Right lung (tissue), 5 donors: Measurements from ENCODE around the gene POLR2C. TPM values are rescaled to one million over a fixed set of nuclear protein-coding genes. Genes with fewer than 3 reads are reported as not detected.

Source experiments
- DNase-seq, 2 donors: peaks; one replicate each; pipeline ENCODE4 v3.0.0-alpha.2; 2013
- polyA plus RNA-seq, 5 donors: library from polyadenylated mRNA; unstranded; fragments of 120-200 nt; gene quantifications; one replicate each; pipeline versions ENCODE4 v1.2.1 to v1.2.3, GENCODE V29; 2013; ENCODE audit warnings: inconsistent platforms in 1 of 5, low replicate concordance in 1 of 5; ENCODE audit not compliant: insufficient read length in 5 of 5, insufficient read depth in 1 of 5

Gene POLR2C
- polyA plus RNA-seq, 5 donors = 74.4 to 87.6 (median 77.5) TPM

DNA sequence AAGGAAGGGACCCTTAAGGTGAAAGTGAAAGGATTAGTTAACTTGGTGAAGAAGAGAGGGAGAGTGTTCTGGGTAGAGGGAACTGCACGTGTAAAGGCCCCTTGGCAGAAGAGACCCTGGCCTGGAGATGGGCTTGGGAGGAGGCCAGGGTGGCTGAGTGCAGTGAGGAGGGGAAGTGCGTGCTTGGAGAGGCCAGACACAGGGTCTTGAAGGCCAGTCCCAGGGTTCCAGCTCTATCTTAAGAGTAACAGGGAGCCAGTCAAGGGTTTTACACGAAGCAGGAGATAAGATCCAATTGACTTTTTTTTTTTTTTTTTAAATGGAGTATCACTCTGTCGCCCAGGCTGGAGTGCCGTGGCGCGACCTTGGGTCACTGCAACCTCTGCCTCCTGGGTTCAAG, 39.0 kb downstream of the POLR2C start:
- DNase-seq = no peak

DNA sequence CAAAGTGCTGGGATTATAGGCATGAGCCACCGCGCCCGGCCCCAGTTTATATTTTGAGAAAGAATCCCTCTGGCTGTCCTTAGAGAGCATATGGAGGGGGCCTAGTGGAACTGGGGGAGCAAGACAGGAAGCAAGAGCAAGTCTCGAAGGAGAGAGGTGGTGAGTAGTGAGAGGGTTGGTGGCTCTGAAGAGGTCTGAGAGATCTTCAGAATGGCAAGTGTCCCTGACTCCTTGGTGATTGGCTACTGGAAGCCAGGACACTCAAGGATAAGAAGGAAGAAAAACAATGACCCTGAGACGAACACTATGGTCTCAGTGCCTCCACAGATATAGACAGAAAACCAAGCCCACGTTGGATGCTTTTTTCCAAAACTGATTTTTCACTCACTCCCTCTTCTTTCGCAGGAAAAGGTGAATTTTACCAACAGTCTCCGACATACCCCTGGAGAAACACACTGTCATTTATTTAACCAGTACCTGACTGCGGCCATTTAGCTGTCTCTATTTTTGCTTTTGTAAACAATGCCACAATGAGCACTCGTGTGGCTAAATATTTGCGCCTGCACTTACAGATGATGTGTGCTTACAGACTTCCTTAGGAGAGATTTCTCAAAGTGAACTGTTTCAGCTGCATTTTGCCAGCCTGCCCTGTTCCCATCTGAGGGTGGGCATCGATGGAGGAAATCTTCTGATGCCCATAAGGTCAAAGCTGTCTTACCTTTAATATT, 39.7 kb downstream of the POLR2C start:
- no peak for DNase-seq

DNA sequence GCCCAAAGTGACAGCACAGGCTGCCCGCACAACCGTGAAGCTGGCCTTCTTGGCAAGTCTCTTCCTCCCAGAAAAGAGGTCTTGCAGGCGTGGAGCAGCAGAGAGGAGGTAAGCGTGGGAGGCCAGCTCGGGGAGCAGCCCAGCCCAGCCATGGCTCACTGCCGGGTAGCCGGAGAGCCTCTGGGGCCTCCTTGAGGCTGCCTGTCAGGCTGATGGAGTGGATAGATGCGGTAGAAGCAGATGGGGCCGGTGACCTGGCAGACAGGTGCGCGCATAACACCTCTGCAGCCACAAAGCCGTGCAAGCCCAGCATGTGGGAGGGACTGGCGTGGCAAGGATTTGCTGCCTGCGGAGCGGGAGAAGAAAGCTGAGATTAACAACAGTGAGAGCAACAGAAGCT, 40.9 kb downstream of the POLR2C start:
- DNase-seq = no peak

DNA sequence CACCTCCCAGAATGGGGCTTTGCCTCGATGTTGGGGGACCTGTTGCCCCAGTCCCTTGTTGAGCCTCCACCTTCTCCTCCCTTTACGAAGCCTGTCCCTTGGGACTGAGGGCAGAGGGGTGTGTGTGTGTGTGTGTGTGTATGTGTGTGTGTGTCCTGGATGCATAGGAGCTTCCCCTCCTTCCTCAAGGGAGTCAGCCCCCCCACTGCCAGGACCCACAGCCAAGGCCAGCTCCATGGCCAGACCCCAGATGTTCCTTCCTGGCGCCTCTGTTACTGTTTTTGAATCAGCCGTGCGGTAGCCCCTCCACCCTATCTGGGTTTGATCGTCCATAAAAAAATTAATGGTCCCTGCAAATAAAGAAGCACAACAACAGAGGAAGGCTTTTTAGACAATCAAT, 41.5 kb downstream of the POLR2C start:
- no peak for DNase-seq

DNA sequence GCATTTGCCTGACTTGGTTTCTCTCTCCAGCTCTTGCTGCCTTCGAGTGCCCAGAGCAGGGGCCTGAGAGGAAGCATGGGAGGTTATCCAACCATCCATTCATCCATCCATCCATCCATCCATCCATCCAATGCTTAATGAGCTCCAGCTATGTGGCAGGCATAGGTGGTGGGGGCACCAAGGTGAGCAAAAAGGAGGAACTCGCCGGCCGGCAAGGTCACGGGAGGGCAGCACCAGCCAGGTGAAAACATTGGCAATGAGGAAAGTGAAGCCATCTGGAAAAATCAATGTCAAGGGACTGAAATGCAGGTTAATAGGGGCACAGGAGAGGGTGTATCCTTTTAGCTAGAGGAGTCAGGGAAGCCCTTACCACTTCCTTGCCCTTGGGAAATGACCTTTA, 42.0 kb downstream of the POLR2C start:
- no peak for DNase-seq

DNA sequence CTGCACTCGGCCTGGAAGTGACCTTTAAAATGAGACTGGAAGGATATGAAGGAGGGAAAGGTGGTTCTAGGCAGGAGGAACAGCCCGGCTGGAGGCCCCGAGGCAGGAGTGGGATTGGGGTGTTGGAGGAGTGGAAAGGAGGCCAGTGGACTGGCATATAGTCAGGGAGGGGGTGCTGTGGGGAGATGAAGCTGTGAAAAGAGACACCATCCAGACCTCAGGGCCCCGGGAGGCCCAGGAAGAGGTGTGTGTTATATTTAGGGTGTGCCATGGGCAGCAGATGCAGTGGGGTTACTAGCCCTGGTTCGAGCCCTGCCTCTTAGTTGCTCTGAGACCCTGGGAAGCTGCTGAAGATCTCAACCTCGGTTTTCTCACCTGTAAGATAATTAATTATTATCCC, 42.7 kb downstream of the POLR2C start:
- no peak for DNase-seq

DNA sequence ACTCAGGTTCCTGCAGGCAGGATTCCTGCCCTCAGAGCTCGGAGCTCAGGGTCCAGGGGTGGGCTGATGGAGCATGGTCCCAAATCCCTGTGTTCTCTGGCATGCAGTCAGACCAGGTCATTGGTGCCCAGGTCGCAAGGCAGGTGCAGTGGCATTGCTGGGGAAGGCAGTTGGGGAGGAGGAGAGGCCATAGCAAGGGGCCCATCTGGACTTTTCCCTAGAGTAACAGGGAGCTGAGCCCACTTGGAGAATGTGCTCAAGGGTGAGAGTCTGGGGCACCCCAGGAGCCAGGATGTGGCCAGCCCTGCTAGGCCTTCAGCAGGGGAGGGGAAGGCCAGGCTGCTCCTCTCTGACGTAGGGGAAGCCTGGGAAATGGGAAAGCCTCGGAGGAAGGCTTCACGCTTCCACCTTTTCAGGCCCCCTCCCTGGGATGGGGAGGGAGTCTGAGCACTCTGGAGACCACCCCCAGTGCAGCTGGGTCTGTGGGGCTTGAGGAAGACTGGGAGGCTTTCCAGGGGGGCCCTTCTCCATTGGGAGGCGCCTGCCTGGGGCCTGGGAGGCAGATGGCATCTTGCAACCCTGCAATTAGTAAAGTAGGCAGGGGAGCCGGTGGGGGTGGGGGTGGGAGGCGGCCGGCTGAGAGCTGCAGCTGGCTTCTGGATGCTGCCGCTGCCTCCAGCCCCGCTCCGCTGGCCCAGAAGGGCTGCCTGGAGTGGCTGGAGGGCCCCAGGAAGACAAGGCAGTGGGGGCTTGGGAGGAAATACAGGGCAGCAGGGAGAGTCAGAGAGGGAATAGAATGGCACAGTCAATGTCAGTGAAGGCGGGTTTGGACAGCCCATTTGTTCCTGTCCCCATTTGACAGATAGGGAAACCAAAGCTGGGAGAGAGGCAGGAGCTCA, 44.9 kb downstream of the POLR2C start:
- no peak for DNase-seq

DNA sequence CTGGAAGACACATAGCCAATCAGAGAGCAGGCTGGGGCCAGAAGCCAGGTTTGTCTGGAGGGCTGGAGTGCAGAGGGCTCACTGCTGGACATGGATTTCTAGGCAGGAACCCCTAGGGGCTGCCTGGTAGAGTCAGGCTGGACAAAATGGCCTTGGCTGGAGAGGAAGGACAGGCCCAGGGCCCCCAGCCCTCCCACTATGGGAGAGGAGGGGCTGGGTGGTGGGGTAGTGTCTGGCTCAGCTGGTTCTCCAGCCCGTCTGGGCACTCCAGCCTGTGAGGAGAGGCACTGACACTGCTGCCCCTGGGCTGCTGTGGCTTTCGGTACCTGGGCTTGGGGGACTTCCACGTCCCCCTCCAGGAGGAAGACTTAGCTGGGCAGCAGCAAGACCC, 45.6 kb downstream of the POLR2C start:
- no peak for DNase-seq

DNA sequence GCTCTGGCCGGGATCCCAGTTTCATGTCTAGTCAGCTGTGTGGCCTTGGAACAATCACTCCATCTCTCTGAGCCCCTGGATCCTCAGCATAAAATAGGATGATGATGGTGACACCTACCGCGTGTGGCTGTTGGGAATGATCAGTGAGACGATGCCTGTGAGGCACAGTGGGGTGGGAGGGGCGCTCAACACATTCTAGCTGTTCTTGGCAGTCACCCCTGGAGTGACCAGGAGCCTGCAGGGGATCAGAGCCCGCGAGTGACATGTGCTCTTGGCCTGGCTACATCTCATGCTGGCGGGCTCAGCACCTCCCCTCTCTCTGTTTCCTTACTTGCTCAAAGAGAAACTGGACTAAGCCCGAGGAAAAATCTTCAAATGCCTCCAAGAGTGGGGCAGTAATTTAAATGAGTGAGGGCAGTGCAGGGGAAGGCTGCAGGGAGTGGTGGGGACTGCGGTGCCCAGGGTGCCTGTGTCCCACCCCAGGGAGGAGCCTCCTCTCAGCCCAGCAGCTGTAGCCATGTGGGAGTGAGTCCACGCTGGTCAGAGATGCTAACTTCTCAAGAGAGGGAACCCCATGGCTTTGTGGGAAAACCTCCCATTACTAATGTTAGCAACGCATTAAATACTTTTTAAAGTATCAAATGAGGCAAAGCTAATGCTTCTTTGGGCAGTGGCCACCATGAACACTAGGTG, 46.9 kb downstream of the POLR2C start:
- DNase-seq = no peak

DNA sequence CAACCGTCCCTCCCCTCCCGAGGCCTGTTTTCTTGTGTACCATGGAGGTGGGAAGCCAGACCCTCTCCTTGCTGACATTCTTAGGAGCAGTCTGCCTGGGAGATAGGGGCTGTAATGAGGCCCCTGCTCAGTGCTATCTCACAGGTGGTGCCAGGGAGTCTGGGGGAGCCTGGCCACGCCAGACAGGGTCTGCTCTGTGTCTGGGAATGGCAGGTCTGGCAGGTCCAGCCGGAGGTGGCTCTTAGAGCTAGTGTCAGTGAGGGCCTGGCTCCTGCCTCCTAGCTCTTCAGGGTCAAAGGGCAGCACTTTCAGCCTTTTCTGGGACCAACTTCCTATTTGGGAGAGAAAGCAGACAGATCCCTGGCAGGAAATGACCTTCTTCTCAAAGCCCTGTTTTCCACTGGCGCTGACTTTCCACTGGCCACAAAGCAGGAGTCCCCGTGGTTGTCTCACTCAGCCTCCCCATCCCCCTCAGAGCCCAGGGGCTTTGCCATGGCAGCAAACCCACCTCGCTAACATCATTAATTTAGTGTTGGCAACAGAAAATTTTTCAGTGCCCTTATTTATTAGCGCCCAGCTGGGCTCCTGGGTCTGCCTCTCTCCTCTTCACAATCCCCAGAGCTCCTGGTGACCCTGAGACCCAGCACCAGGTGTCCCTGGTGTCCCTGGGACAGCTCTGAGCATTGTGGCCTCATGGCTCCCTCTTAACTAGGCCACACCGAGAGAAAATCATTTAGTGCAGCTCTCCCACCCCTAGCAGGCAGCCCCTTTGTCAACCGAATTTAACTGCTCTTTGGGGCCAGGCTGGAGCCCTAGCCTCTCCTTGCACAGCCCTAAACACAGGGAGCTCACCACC, 47.8 kb downstream of the POLR2C start:
- DNase-seq = no peak

DNA sequence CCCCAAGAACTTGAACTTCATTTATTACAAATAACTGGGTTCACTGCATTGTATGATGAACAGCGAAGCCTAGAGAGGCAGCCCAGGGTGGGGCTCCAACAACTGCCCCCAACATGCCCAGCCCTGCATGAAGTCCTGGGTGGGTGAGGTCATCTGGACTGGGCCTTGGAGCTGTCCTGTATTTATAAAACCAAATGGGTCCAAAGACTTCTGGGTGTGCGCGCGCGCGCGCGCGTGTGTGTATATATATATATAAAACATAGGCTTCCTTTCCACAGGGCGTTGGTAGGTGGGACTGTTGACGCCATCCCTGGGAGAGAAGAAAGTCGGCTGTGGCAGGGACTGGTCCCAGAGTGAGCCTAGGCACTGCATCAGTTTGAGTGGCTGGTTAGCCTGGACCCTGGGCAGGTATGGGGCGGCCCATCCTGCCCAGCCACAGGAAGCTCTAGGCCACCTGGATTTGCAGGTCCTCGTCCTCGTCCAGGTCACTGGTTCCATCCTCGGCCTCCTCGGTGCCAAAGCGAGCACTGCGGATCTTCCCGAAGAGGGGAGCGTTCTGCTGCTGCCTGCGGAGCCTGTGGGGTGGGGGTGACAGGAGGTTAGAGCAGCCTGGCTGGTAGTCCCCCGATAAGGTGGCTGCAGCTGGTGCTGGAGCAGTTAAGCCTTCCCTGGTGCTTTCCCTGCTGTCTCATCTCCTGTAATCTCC, 50.0 kb downstream of the POLR2C start:
- no peak for DNase-seq

DNA sequence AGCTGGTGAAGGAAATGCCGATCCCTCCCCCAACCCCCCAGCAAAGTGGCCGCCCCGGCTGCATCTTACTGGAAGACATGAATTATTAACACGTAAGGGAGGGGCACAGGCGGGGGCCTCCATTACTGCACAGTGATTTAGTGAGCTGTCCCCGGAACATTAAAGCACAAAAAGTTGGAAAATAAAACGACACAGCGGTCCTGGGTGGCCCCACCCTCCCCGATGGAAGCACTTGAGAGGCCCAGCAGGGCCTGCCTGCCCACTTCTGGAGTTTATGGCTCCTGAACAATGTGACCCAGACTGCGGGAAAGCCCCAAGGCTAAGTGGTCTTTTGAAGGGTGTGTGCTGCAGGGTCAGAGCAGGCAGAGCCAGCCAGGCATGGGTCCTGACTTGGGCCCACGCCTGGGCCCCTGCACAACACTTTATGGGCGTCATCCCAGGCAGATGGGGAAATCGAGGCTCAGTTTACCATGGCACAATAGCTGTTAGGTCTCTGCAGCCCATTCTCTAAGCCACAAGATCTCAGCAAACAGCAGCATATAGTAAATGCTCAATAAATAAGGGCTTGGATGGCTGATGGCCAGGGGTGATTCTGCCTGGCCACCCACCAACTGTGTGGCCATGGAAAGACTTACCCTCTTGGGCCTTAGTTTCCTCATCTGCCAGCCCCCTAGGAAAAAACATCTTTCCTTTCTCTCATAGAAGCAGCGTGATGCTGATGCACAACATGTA, 51.1 kb downstream of the POLR2C start:
- DNase-seq = no peak

DNA sequence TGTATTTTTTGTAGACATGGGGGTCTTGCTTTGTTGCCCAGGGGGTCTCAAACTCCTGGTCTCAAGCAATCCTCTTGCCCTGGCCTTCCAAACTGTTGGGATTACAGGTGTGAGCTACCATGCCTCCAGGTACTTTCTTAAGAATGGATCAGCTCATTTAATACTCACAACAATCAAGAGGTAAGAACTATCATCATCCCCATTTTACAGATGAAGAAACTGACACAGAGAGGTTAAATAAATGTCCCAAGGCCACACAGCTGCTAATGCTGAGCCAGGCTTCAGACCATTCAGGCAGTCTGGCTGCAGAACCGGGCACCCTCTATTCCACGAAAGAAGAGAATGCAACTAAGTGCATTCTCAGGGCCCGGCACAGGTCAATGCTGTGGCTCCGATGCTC, 51.9 kb downstream of the POLR2C start:
- no peak for DNase-seq

DNA sequence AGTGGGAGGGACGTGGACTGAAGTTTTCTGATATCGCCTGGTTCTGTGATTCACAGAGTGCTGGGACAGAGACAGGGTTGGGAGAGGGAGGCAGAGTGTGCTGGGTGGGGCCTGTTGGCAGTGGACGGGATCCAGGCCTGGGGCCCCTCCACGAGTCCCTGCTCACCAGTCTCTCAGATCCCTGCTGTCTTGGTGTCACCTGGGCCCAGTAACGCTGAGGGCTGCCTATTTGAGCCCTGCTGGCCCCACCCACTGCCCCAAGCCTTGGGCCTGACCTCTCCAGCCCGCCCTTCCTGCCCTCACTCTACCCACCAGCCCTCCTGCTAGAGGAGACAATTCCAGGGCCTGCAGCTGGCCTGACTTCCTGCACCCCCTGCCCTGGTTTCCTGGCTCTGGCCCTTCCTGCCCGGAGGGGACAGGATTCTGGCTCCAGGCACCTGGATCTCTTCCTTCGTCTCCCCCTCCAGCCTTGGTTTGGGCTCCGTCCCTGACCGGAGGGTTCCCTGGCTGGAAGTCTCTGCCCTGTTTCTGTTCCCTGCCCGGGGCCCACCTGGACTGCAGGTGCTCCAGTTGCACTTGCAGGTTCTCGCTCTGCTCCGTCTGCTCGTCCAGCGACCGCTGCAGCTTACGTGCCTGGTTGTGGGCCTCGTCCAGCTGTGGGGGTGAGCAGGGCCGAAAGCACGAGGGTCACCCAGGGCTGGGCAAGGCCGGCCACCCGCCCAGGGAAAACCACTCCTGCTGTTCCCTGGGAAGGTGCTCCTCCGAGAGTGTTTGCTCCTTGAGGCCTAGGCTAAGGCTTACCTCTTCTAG, 52.5 kb downstream of the POLR2C start:
- no peak for DNase-seq

DNA sequence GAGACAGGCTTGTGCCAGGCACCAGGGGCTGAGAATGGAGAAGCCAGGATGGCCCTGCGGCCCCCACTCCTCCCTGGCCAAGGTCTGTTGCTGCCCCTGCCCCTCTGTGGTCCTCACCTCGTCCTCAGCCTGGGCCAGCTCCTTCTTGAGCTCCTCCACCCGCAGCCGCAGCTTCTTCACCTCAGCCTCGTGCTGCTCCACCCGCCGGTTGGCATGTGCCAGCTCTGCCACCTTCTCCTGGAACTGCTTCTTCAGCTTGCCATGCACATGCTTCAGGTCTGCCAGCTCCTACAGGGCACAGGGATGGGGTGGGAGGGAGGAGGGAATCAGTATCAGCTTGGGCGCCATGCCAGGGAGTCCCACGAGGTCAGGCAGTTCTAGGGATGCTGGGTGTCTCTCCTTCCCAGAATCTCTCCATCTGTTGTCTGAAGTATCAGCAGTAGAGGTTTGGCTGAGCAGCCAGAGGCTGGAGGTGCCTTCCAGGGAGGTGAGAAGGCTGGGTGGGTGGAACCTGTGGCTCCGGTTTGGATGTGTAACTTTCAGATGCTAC, 53.8 kb downstream of the POLR2C start:
- DNase-seq = no peak

DNA sequence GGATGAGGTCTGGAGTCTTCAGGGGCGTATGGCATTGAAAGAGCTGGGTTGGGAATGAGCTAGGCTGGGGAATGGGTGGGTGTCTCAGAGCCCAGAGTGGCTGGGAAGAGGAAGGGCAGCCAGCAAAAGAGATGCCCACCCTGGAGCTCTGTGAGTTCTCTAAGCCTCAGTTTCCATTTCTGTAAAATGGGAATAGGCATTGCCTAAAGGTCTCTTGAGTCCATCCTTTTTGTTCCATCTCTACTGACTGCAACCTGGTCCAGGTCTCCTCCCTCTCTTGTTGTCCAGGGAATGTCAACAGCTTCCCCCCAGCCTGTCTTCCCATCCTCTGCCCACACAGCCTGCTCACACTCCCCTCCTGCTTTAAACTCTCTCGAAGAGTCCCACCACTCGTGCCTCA, 54.3 kb downstream of the POLR2C start:
- DNase-seq = no peak

DNA sequence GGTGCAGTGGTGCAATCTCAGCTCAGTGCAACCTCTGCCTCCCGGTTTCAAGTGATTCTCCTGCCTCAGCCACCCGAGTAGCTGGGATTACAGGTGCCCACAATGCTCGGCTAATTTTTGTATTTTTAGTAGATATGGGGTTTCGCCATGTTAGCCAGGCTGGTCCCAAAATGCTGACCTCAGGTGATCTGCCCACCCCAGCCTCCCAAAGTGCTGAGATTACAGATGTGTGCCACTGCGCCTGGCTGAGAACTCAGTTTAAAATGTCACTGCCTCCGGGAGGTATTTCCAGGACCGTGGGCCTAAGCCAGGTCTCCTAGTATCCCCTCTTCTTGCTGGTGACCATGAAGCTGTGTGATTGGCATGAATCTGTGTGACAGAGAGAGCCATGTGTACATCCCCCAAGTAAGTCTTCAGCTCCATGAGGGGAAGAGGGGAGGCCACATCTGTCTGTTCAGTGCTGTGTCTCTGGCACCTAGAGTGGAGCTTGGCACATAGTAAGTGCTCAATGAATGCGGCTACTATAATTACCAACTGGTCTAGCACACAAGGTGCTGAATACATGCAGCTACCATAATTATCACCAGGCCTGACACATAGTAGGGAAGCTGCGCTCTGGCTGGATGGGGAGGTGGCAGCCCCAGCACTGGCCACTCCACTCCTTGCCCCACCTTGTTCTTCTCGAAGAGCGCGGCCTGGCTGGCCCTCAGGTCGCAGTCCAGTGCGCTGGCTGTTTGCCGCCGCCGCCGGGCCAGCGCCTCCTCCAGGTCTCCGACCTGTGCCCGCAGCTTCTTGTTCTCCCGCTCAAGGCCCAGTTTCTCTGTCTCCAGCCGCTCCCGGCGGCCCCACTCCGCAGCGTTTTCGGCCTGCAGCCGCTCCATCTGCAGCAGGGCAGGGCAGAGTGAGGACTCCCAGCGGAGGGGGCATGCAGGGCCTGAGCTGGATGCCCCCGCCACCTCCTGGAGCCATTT, 55.2 kb downstream of the POLR2C start:
- DNase-seq = no peak

DNA sequence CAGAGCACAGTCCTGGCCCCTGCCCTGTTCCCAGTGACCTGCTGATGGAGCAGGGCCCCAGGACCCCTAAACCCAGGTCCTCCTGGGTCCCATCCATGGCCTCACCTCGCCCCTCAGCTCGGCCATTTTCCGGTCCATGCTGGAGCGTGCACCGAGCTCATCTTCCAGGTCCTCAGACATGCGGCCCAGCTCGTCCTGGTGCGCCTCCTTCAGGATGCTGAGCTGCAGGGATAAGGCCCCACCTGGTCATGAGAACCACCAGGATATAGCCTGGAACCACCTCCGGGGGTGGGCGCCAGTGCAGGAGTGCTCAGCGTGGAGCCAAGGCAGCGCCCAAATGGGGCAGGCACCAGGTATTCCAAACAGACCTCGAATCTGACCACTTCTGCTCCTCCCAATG, 56.0 kb downstream of the POLR2C start:
- no peak for DNase-seq
